ENCODE results near the gene ADAMTS12. TPM values are rescaled to one million over a fixed set of nuclear protein-coding genes. Genes with fewer than 3 reads are reported as not detected.

ADAMTS12 gene
- total and polyA plus RNA-seq, 4 donors, result 0.49 to 6.4 (median 2.3) TPM

- no peak overlapping the region for H3K27ac ChIP-seq (ENCODE audit: low read depth in 1 of 2, low read length in 2 of 2)
- no peak for DNase-seq (ENCODE audit: low spot score)
- H3K9me3 ChIP-seq (ENCODE audit: control insufficient read depth in 4 of 4, low read length in 3 of 4), result no peaks in the 10 kb centered on the region
- no peaks in the 10 kb centered on the region for H3K27me3 ChIP-seq (ENCODE audit: control insufficient read depth in 4 of 4, insufficient read depth in 4 of 4, low read length in 3 of 4)
- H3K36me3 ChIP-seq (ENCODE audit: control insufficient read depth in 4 of 4, insufficient read depth in 3 of 4, low read depth in 1 of 4, low read length in 3 of 4), result no peaks in the 10 kb centered on the region
- TF ChIP-seq RAD21 (IDR thresholded peaks at IDR 0.05), result no peak
- TF ChIP-seq HNF4G (IDR thresholded peaks at IDR 0.05), result no peak
- no peak for TF ChIP-seq SP1 (IDR thresholded peaks at IDR 0.05)
- TF ChIP-seq JUND (IDR thresholded peaks at IDR 0.05), result no peak
- H3K9ac ChIP-seq (ENCODE audit: low read depth in 1 of 2, low read length in 2 of 2), result no peak overlapping the region
- 34% methylated on average over 6 of the region's 6 CpGs for whole genome bisulfite sequencing
- no peak overlapping the region for H3K4me3 ChIP-seq (ENCODE audit: low read depth in 1 of 3, low read length in 3 of 3)
- peaks cover 0 to 9% (median 1%) of the 10 kb centered on the region in 4 donors for H3K4me1 ChIP-seq (ENCODE audit: control insufficient read depth in 4 of 4, insufficient read depth in 4 of 4, low read length in 3 of 4)
Observed at GRCh38 chr5:33721491-33722200, 170.1 kb downstream of the ADAMTS12 start.

- WGBS, result 62% methylated on average over 1 of the region's 1 CpG
- H3K9ac ChIP-seq (ENCODE audit: low read depth in 1 of 2, low read length in 2 of 2), result no peak overlapping the region
- H3K9me3 ChIP-seq (ENCODE audit: control insufficient read depth in 4 of 4, low read length in 3 of 4), result no peaks in the 10 kb centered on the region
- no peak overlapping the region for H3K27ac ChIP-seq (ENCODE audit: low read depth in 1 of 2, low read length in 2 of 2)
- H3K27me3 ChIP-seq (ENCODE audit: control insufficient read depth in 4 of 4, insufficient read depth in 4 of 4, low read length in 3 of 4), result no peaks in the 10 kb centered on the region
- DNase-seq (ENCODE audit: low spot score), result no peak
- H3K4me3 ChIP-seq (ENCODE audit: low read depth in 1 of 3, low read length in 3 of 3), result no peak overlapping the region
- H3K36me3 ChIP-seq (ENCODE audit: control insufficient read depth in 4 of 4, insufficient read depth in 3 of 4, low read depth in 1 of 4, low read length in 3 of 4), result no peaks in the 10 kb centered on the region
- H3K4me1 ChIP-seq (ENCODE audit: control insufficient read depth in 4 of 4, insufficient read depth in 4 of 4, low read length in 3 of 4), result peaks cover 0 to 9% (median 1%) of the 10 kb centered on the region in 4 donors
- TF ChIP-seq YY1 (IDR thresholded peaks at IDR 0.05), result no peak
- TF ChIP-seq ATF3 (IDR thresholded peaks at IDR 0.05), result no peak
- no peak for TF ChIP-seq ZBTB33 (IDR thresholded peaks at IDR 0.05)
- TF ChIP-seq FOXA1 (IDR thresholded peaks at IDR 0.05), result no peak
- no peak for TF ChIP-seq REST (IDR thresholded peaks at IDR 0.05)
- no peak for TF ChIP-seq EGR1 (IDR thresholded peaks at IDR 0.05; ENCODE audit: low read depth in 2 of 2)
- TF ChIP-seq HNF4G (IDR thresholded peaks at IDR 0.05), result no peak
- TF ChIP-seq SP1 (IDR thresholded peaks at IDR 0.05), result no peak
- no peak for TF ChIP-seq HNF4A (conservative IDR thresholded peaks at IDR 0.05)
- no peak for TF ChIP-seq JUND (IDR thresholded peaks at IDR 0.05)
- TF ChIP-seq FOXA2 (IDR thresholded peaks at IDR 0.05), result no peak
- no peak for TF ChIP-seq TAF1 (conservative IDR thresholded peaks at IDR 0.05)
- TF ChIP-seq GABPA (IDR thresholded peaks at IDR 0.05 in 1 of 2, conservative IDR thresholded peaks at IDR 0.05 in 1 of 2), result no peak
- no peak for TF ChIP-seq CTCF (IDR thresholded peaks at IDR 0.05; ENCODE audit: low read depth, low read length, missing input control)
- no peak for TF ChIP-seq RAD21 (IDR thresholded peaks at IDR 0.05)
- TF ChIP-seq MAX (IDR thresholded peaks at IDR 0.05), result no peak
Observed at GRCh38 chr5:33720176-33720575, 171.6 kb downstream of the ADAMTS12 start.

All from liver (tissue), 9 donors.